Measurements from ENCODE around the gene AGBL4.

Gene AGBL4

GRCh38 chr1:48765335-48765734 lies 1258.4 kb downstream of the AGBL4 start:
- no peak for DNase-seq (ENCODE audit: low read depth)
- no peak for TF ChIP-seq CTCF (IDR thresholded peaks at IDR 0.05; ENCODE audit: low read length, missing control alignments)
- H3K4me3 ChIP-seq (replicated peaks; ENCODE audit: low read depth, low read length): no peak overlapping the region

- no peak overlapping the region for H3K4me3 ChIP-seq (replicated peaks; ENCODE audit: low read depth, low read length)
- TF ChIP-seq CTCF (IDR thresholded peaks at IDR 0.05; ENCODE audit: low read length, missing control alignments): no peak
- DNase-seq (ENCODE audit: low read depth): peak; percentile 4
Observed at GRCh38 chr1:48761986-48762385, 1261.8 kb downstream of the AGBL4 start.

GRCh38 chr1:48761411-48761810 lies 1262.3 kb downstream of the AGBL4 start:
- no peak for TF ChIP-seq CTCF (IDR thresholded peaks at IDR 0.05; ENCODE audit: low read length, missing control alignments)
- DNase-seq (ENCODE audit: low read depth): peak; percentile 3
- H3K4me3 ChIP-seq (replicated peaks; ENCODE audit: low read depth, low read length): no peak overlapping the region

- no peak overlapping the region for H3K4me3 ChIP-seq (replicated peaks; ENCODE audit: low read depth, low read length)
- no peak for TF ChIP-seq CTCF (IDR thresholded peaks at IDR 0.05; ENCODE audit: low read length, missing control alignments)
- DNase-seq (ENCODE audit: low read depth): no peak
Observed at GRCh38 chr1:48760857-48761256, 1262.9 kb downstream of the AGBL4 start.

- no peak for TF ChIP-seq CTCF (IDR thresholded peaks at IDR 0.05; ENCODE audit: low read length, missing control alignments)
- no peak for DNase-seq (ENCODE audit: low read depth)
- H3K4me3 ChIP-seq (replicated peaks; ENCODE audit: low read depth, low read length): no peak overlapping the region
Observed at GRCh38 chr1:48758976-48759375, 1264.8 kb downstream of the AGBL4 start.

GRCh38 chr1:48757363-48757762 lies 1266.4 kb downstream of the AGBL4 start:
- no peak for TF ChIP-seq CTCF (IDR thresholded peaks at IDR 0.05; ENCODE audit: low read length, missing control alignments)
- H3K4me3 ChIP-seq (replicated peaks; ENCODE audit: low read depth, low read length): no peak overlapping the region
- no peak for DNase-seq (ENCODE audit: low read depth)

GRCh38 chr1:48756683-48757316 lies 1267.0 kb downstream of the AGBL4 start:
- TF ChIP-seq CTCF (IDR thresholded peaks at IDR 0.05; ENCODE audit: low read length, missing control alignments): no peak
- DNase-seq (ENCODE audit: low read depth): no peak
- H3K4me3 ChIP-seq (replicated peaks; ENCODE audit: low read depth, low read length): no peak overlapping the region
